ENCODE results near the gene EIF1.

GRCh38 chr17:41741709-41742108, 53.0 kb downstream of the EIF1 start:
- TF ChIP-seq, protein P1, sequence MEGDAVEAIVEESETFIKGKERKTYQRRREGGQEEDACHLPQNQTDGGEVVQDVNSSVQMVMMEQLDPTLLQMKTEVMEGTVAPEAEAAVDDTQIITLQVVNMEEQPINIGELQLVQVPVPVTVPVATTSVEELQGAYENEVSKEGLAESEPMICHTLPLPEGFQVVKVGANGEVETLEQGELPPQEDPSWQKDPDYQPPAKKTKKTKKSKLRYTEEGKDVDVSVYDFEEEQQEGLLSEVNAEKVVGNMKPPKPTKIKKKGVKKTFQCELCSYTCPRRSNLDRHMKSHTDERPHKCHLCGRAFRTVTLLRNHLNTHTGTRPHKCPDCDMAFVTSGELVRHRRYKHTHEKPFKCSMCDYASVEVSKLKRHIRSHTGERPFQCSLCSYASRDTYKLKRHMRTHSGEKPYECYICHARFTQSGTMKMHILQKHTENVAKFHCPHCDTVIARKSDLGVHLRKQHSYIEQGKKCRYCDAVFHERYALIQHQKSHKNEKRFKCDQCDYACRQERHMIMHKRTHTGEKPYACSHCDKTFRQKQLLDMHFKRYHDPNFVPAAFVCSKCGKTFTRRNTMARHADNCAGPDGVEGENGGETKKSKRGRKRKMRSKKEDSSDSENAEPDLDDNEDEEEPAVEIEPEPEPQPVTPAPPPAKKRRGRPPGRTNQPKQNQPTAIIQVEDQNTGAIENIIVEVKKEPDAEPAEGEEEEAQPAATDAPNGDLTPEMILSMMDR (conservative IDR thresholded peaks at IDR 0.05; ENCODE audit: low read length), result no peak
- no peak for TF ChIP-seq EZH2phosphoT487 (IDR thresholded peaks at IDR 0.05; ENCODE audit: borderline replicate concordance, low read depth, low read length)

All from OCI-LY7 (cell line).